ENCODE measurements around the gene CEP57L1. TPM values are rescaled to one million over a fixed set of nuclear protein-coding genes. Genes with fewer than 3 reads are reported as not detected.

CEP57L1 gene
- total RNA-seq, 1 donor from 2014 or later = 8.6 TPM

DNA sequence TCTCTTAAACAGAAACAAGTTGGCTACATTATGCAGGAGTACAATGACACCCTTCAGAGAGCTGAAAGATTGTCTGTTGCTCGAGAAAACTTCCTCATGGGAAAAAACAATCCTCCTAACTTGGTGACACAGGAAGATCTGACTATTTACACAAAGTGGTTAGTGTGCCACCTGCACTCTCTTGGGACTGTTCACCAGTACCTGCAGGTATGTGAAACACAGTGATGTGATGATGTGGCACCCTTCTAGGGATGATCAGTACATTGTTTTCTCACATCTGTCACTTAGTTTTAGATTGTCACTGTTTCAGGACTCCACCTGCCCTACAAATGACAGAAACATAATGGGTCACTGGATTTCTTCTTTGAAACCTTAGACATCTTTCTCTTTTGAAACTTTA is 101.8 kb downstream of the CEP57L1 start:
- no peak overlapping the region for H3K27ac ChIP-seq
- TF ChIP-seq, protein P1, sequence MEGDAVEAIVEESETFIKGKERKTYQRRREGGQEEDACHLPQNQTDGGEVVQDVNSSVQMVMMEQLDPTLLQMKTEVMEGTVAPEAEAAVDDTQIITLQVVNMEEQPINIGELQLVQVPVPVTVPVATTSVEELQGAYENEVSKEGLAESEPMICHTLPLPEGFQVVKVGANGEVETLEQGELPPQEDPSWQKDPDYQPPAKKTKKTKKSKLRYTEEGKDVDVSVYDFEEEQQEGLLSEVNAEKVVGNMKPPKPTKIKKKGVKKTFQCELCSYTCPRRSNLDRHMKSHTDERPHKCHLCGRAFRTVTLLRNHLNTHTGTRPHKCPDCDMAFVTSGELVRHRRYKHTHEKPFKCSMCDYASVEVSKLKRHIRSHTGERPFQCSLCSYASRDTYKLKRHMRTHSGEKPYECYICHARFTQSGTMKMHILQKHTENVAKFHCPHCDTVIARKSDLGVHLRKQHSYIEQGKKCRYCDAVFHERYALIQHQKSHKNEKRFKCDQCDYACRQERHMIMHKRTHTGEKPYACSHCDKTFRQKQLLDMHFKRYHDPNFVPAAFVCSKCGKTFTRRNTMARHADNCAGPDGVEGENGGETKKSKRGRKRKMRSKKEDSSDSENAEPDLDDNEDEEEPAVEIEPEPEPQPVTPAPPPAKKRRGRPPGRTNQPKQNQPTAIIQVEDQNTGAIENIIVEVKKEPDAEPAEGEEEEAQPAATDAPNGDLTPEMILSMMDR (IDR thresholded peaks at IDR 0.05) = no peak
- DNase-seq (no peak), ATAC-seq (no peak)
- no peaks in the 10 kb centered on the region for H3K27me3 ChIP-seq (ENCODE audit: low read depth)
- no peaks in the 10 kb centered on the region for H3K9me3 ChIP-seq
- no peaks in the 10 kb centered on the region for H3K4me1 ChIP-seq
- H3K4me3 ChIP-seq = no peak overlapping the region
- no peaks in the 10 kb centered on the region for H3K36me3 ChIP-seq
- intact Hi-C loops (cut with DNase I) = no loop called here

DNA sequence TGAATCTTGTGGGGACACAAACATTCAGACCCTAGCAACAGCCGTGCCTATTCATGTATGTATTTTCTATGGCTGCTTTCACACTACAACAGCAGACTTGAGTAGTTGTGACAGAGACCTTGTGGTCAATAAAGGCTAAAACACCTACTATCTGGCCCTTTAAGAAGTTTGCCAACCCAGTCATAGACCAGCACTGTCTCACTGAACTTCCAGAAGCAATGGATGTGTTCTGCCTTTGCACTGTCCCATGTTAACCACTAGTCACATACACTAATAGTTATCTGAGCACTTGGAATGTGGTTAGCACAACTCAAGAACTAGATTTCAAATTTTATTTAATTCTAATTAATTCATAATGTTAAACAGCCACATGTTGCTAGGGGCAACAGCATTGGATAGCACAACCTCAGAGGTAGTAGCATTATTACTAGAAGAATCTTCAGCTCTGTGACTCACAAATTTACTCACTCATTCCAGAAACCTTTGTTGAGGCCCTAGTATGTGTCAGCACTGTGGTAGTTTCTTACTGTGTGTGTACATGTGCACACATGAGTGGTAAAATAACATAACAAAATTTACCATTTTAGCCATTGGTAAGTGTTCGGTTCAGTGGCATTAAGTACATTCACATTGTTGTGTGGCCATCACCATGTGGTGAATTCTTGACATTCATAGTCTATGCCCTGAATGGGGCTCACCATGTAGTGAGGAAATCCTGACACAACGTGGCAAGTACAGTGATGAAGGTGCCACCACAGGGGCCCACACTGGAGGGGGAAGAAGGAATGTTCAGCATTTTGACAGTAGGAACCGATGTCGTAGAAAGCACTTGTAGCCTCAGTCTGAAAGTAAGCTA is 107.3 kb downstream of the CEP57L1 start:
- no peak for ATAC-seq
- TF ChIP-seq, protein P1 (IDR thresholded peaks at IDR 0.05) = no peak
- no peak overlapping the region for H3K4me3 ChIP-seq

DNA sequence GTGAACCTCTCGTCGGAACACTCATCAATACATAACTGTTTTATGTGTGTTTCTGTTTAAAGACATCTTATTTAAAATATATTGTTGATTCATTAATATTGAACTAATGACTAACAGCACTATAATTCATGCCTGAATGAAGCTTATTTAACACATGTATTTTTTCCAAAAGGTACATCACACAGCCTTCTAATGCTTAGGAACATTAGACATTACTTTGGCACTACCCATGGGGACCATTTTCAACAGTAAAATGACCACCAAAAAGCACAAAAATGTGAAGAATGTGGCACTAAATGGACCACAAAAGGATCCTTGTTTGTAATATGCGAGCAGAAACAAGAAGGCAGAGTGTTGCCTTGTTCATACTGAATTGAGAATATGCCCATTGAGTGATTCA is 109.2 kb downstream of the CEP57L1 start:
- no peaks in the 10 kb centered on the region for H3K9me3 ChIP-seq
- ATAC-seq (no peak), DNase-seq (no peak)
- intact Hi-C loops (cut with DNase I) = no loop called here
- no peaks in the 10 kb centered on the region for H3K36me3 ChIP-seq
- no peaks in the 10 kb centered on the region for H3K4me1 ChIP-seq
- no peak overlapping the region for H3K27ac ChIP-seq
- TF ChIP-seq, protein P1 (IDR thresholded peaks at IDR 0.05) = no peak
- H3K4me3 ChIP-seq = no peak overlapping the region
- H3K27me3 ChIP-seq (ENCODE audit: low read depth) = no peaks in the 10 kb centered on the region

More for the DNA sequence above, 107.3 kb downstream of the CEP57L1 start:
- no peaks in the 10 kb centered on the region for H3K4me1 ChIP-seq
- H3K27ac ChIP-seq = no peak overlapping the region
- H3K27me3 ChIP-seq (ENCODE audit: low read depth) = no peaks in the 10 kb centered on the region
- no peaks in the 10 kb centered on the region for H3K36me3 ChIP-seq
- DNase-seq = no peak
- intact Hi-C loops (cut with DNase I) = no loop called here
- H3K9me3 ChIP-seq = no peaks in the 10 kb centered on the region

DNA sequence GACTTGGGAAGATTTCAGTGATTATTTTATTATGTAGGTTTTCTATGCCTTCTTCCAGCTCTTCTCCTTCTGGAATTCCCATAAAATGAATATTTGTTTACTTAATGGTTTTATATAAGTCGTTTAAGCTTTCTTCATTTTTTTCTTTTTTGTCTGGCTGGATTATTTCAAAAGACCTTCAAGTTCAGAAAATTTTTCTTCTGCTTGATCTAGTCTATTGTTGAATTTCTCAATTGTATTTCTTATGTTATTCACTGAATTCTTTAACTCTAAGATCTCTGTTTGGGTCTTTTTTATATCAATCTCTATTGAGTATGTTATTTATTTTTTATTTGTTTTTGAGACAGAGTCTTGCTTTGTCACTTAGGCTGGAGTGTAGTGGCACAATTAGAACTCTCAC is 117.4 kb downstream of the CEP57L1 start:
- Histone ChIP-seq H3K27ac (no peak overlapping the region), H3K36me3 (no peaks in the 10 kb centered on the region), H3K4me3 (no peak overlapping the region), H3K4me1 (no peaks in the 10 kb centered on the region), H3K9me3 (no peaks in the 10 kb centered on the region), H3K27me3 (ENCODE audit: low read depth) (no peaks in the 10 kb centered on the region)
- no peak for ATAC-seq
- DNase-seq = no peak
- intact Hi-C loops (cut with DNase I) = no loop called here
- TF ChIP-seq, protein P1 (IDR thresholded peaks at IDR 0.05) = no peak

Other genes with a start within 250 kb of the CEP57L1 start
- gene ARMC2, start 247.1 kb upstream of the CEP57L1 start, total RNA-seq = 10.8 TPM
- 37.9 TPM for gene SESN1, start 661 bp upstream of the CEP57L1 start, total RNA-seq

Data from lower lobe of right lung (tissue), 2 donors.